Stomach (tissue), 19 donors: ENCODE results near the gene GNL1. TPM values are rescaled to one million over a fixed set of nuclear protein-coding genes. Genes with fewer than 3 reads are reported as not detected.
A peak's percentile ranks its signal among the peaks of the same experiment; 100 is the strongest.

Experiments
- DNase-seq, 2 donors: peaks; one replicate each; pipeline versions ENCODE4 v3.0.0 to v3.0.0-alpha.2; 2013 to 2019
- H3K27ac ChIP-seq, 5 donors: fragments of 200-600 bp in 4 of 5; sonication (generic) in 4 of 5; one replicate each; pipeline ENCODE4 v1.5.1; 2013 to 2019; ENCODE audit warnings: mild to moderate bottlenecking in 1 of 5, moderate library complexity in 1 of 5
- H3K27me3 ChIP-seq, 3 donors: fragments of 200-600 bp; sonication (generic); one replicate each; pipeline ENCODE4 v1.5.1; 2017 to 2019; ENCODE audit warnings: mixed run types in 1 of 3
- H3K36me3 ChIP-seq, 4 donors: fragments of 200-600 bp; sonication (generic); 1 replicate in 3 of 4; 2 replicates in 1 of 4; pipeline ENCODE4 v1.5.1; 2016 to 2019
- H3K4me1 ChIP-seq, 4 donors: fragments of 200-600 bp; sonication (generic); one replicate each; pipeline ENCODE4 v1.5.1; 2016 to 2019
- H3K4me3 ChIP-seq, 4 donors: fragments of 200-600 bp; sonication (generic) in 3 of 4; one replicate each; pipeline ENCODE4 v1.5.1; 2016 to 2019; ENCODE audit warnings: mild to moderate bottlenecking in 1 of 4
- H3K9me3 ChIP-seq, 4 donors: fragments of 200-600 bp; sonication (generic); one replicate each; pipeline ENCODE4 v1.5.1; 2016 to 2019
- CTCF ChIP-seq, 7 experiments: fragments of 450-650 bp in 4 of 7; fragments of 200-600 bp in 3 of 7; sonication (generic) in 3 of 7; IDR thresholded peaks; one replicate each; pipeline ENCODE4 v1.5.1; 2016 to 2019; ENCODE audit warnings: antibody characterized with exemption in 7 of 7, control low read depth in 2 of 7, mild to moderate bottlenecking in 1 of 7
- EP300 ChIP-seq: sonication (generic); formaldehyde crosslinking; IDR thresholded peaks from one replicate; pipeline ENCODE4 v1.6.1; 2017; ENCODE audit warnings: antibody characterized with exemption
- POLR2A ChIP-seq, 4 donors: fragments of 450-650 bp; IDR thresholded peaks; one replicate each; pipeline ENCODE4 v1.6.1; 2016; ENCODE audit warnings: antibody characterized with exemption in 4 of 4, control low read depth in 2 of 4, mild to moderate bottlenecking in 1 of 4, moderate library complexity in 1 of 4
- POLR2AphosphoS5 ChIP-seq, 3 donors: sonication (generic); formaldehyde crosslinking; IDR thresholded peaks; one replicate each; pipeline ENCODE4 v1.6.1; 2016; ENCODE audit warnings: antibody characterized with exemption in 3 of 3
- WGBS, 5 donors: extraction: QIAGEN DNeasy Blood & Tissue Kit in 3 of 5; methylation state at CpG; one replicate each; pipeline versions ENCODE4 v1.1.5 to v1.1.7; 2013 to 2018; 5-methylcytosine and 5-hydroxymethylcytosine counted together
- intact Hi-C: fragments of 100-400 bp; cut with DNase I; formaldehyde crosslinking; loops from one replicate; pipeline ENCODE4 v1.15.1; 2023; ENCODE audit warnings: low total_unique reads
- long read RNA-seq, 10 donors: transcript quantifications; one replicate each; lab custom pipeline, GENCODE V29; 2026
- polyA plus RNA-seq, 3 donors: library from polyadenylated mRNA; stranded (reverse); fragments of 200-250 nt; gene quantifications; one replicate each; pipeline ENCODE4 v1.2.3, GENCODE V29; 2013
- total RNA-seq, 5 donors: library from RNA; depleted of rRNA; stranded (reverse); fragments of >200 nt; gene quantifications; one replicate each; pipeline versions ENCODE4 v1.1.0 to v1.2.3, GENCODE V29; 2014 to 2016
- donor health status: healthy with polysubstance abuse.
- donor health status: Bipolar disorder and iron deficiency.
- donor health status: healthy.

The GNL1 gene
- total RNA-seq (10 to 100 TPM; 12.7 to 39.7 (median 19.2) TPM), polyA plus RNA-seq (10 to 100 TPM; 42.6 to 53.3 (median 48.9) TPM)
- long read RNA-seq, donor 1, full-length matches to known transcripts = 2 of 2 reads
- long read RNA-seq, donor 1, partial matches to known transcripts = 0 of 2 reads
- long read RNA-seq, donor 1, other reads (novel, unspliced or antisense) = 0 of 2 reads
- long read RNA-seq, donor 2, full-length matches to known transcripts = 9 of 9 reads
- long read RNA-seq, donor 2, partial matches to known transcripts = 0 of 9 reads
- long read RNA-seq, donor 2, other reads (novel, unspliced or antisense) = 0 of 9 reads
- long read RNA-seq, donor 3 = 0 reads
- long read RNA-seq, donor 4, full-length matches to known transcripts = 1 of 1 reads
- long read RNA-seq, donor 4, partial matches to known transcripts = 0 of 1 reads
- long read RNA-seq, donor 4, other reads (novel, unspliced or antisense) = 0 of 1 reads
- long read RNA-seq, donor 5, full-length matches to known transcripts = 5 of 13 reads
- long read RNA-seq, donor 5, partial matches to known transcripts = 8 of 13 reads
- long read RNA-seq, donor 5, other reads (novel, unspliced or antisense) = 0 of 13 reads
- long read RNA-seq, donor 6, full-length matches to known transcripts = 16 of 40 reads
- long read RNA-seq, donor 6, partial matches to known transcripts = 24 of 40 reads
- long read RNA-seq, donor 6, other reads (novel, unspliced or antisense) = 0 of 40 reads
- long read RNA-seq, donor 7, full-length matches to known transcripts = 1 of 7 reads
- long read RNA-seq, donor 7, partial matches to known transcripts = 6 of 7 reads
- long read RNA-seq, donor 7, other reads (novel, unspliced or antisense) = 0 of 7 reads
- long read RNA-seq, donor 8, full-length matches to known transcripts = 2 of 2 reads
- long read RNA-seq, donor 8, partial matches to known transcripts = 0 of 2 reads
- long read RNA-seq, donor 8, other reads (novel, unspliced or antisense) = 0 of 2 reads
- long read RNA-seq, donor 9, full-length matches to known transcripts = 1 of 1 reads
- long read RNA-seq, donor 9, partial matches to known transcripts = 0 of 1 reads
- long read RNA-seq, donor 9, other reads (novel, unspliced or antisense) = 0 of 1 reads
- long read RNA-seq, donor 10, full-length matches to known transcripts = 1 of 9 reads
- long read RNA-seq, donor 10, partial matches to known transcripts = 8 of 9 reads
- long read RNA-seq, donor 10, other reads (novel, unspliced or antisense) = 0 of 9 reads

GRCh38 chr6:30556066-30556905 is at the start of gene GNL1:
Gene GNL1, minus strand, starts transcription at chr6:30556489. Its CDS starts 286 bp downstream, at chr6:30556203.
- DNase-seq = peak; percentile 98
- intact Hi-C loops = no loop called here
- peaks cover 21 to 38% (median 33%) of the 10 kb centered on the region in 4 donors for H3K36me3 ChIP-seq
- no peaks in the 10 kb centered on the region for H3K27me3 ChIP-seq
- peaks cover 17 to 36% (median 28%) of the 10 kb centered on the region in 4 donors for H3K4me1 ChIP-seq
- no peaks in the 10 kb centered on the region for H3K9me3 ChIP-seq
- H3K4me3 ChIP-seq = peak within 1 kb of the TSS; percentile 82 to 98 (median 93)
- peak; percentile 25 to 71 (median 69) for TF ChIP-seq POLR2AphosphoS5 (IDR thresholded peaks at IDR 0.05)
- TF ChIP-seq CTCF (IDR thresholded peaks at IDR 0.05) = peak in 1 of 7 experiments; percentile 31
- no peak for TF ChIP-seq EP300
- peak in 1 of 4 donors; percentile 29 for TF ChIP-seq POLR2A (IDR thresholded peaks at IDR 0.05)
- peak within 1 kb of the TSS; percentile 97 to 100 (median 98) for H3K27ac ChIP-seq
- 0 to 1% (median 1%) methylated on average over 44 to 71 of the region's 71 CpGs for WGBS, 5 donors

- no peak for DNase-seq
- Histone ChIP-seq H3K4me1 (peaks cover 0 to 22% (median 11%) of the 10 kb centered on the region in 4 donors), H3K36me3 (peaks cover 78 to 92% (median 88%) of the 10 kb centered on the region in 4 donors), H3K9me3 (no peaks in the 10 kb centered on the region), H3K27ac (no peak overlapping the region), H3K4me3 (no peak overlapping the region), H3K27me3 (no peaks in the 10 kb centered on the region)
- intact Hi-C loops = no loop called here
- 91 to 96% (median 92%) methylated on average over 13 of the region's 13 CpGs for WGBS, 5 donors
- TF ChIP-seq CTCF (IDR thresholded peaks at IDR 0.05) (no peak), POLR2AphosphoS5 (IDR thresholded peaks at IDR 0.05) (no peak), POLR2A (IDR thresholded peaks at IDR 0.05) (no peak), EP300 (no peak)
Measured at GRCh38 chr6:30603961-30604360, 47.7 kb upstream of the GNL1 start.

GRCh38 chr6:30601815-30602641 is 45.7 kb upstream of the GNL1 start:
- H3K36me3 ChIP-seq = peaks cover 60 to 76% (median 68%) of the 10 kb centered on the region in 4 donors
- 89 to 93% (median 89%) methylated on average over 28 to 39 of the region's 39 CpGs for WGBS, 5 donors
- TF ChIP-seq CTCF (IDR thresholded peaks at IDR 0.05) (no peak), POLR2AphosphoS5 (IDR thresholded peaks at IDR 0.05) (peak in 2 of 3 donors; percentile 1 to 9)
- H3K4me3 ChIP-seq = no peak overlapping the region
- no peaks in the 10 kb centered on the region for H3K27me3 ChIP-seq
- no peak for DNase-seq
- H3K27ac ChIP-seq = no peak overlapping the region
- peaks cover 0 to 21% (median 0%) of the 10 kb centered on the region in 4 donors for H3K4me1 ChIP-seq
- H3K9me3 ChIP-seq = no peaks in the 10 kb centered on the region
- intact Hi-C loops = no loop called here
